HG02798 (cell line): Measurements from ENCODE around the gene UBTD2.
A peak's percentile ranks its signal among the peaks of the same experiment; 100 is the strongest.

Experiments
- ATAC-seq: cut with Tn5 transposase; IDR thresholded peaks from one replicate; pipeline ENCODE4 v1.9.1; 2021; ENCODE audit warnings: mild to moderate bottlenecking; ENCODE audit not compliant: unreplicated experiment, poor library complexity

The UBTD2 gene

GRCh38 chr5:172264815-172265395 is 18.7 kb downstream of the UBTD2 start:
- ATAC-seq, result no peak

GRCh38 chr5:172255444-172255843 is 28.1 kb downstream of the UBTD2 start:
- no peak for ATAC-seq

- no peak for ATAC-seq
Observed at GRCh38 chr5:172252501-172252900, 31.1 kb downstream of the UBTD2 start.

GRCh38 chr5:172251419-172251818 is 32.1 kb downstream of the UBTD2 start:
- ATAC-seq, result no peak

GRCh38 chr5:172248637-172249036 is 34.9 kb downstream of the UBTD2 start:
- ATAC-seq, result no peak

GRCh38 chr5:172245703-172246125 is 37.9 kb downstream of the UBTD2 start:
- ATAC-seq, result no peak

- no peak for ATAC-seq
Observed at GRCh38 chr5:172245046-172245445, 38.5 kb downstream of the UBTD2 start.

GRCh38 chr5:172243302-172243701 is 40.3 kb downstream of the UBTD2 start:
- ATAC-seq, result no peak

- ATAC-seq, result no peak
Observed at GRCh38 chr5:172238334-172238733, 45.2 kb downstream of the UBTD2 start.

- ATAC-seq, result no peak
Observed at GRCh38 chr5:172235827-172236736, 47.5 kb downstream of the UBTD2 start.

- peak; percentile 71 for ATAC-seq
Observed at GRCh38 chr5:172235132-172235780, 48.3 kb downstream of the UBTD2 start.

GRCh38 chr5:172234031-172234430 is 49.5 kb downstream of the UBTD2 start:
- ATAC-seq, result no peak

- ATAC-seq, result no peak
Observed at GRCh38 chr5:172229904-172230303, 53.7 kb downstream of the UBTD2 start.

- no peak for ATAC-seq
Observed at GRCh38 chr5:172224996-172225395, 58.6 kb downstream of the UBTD2 start.

GRCh38 chr5:172223901-172224873 is 59.4 kb downstream of the UBTD2 start:
- peak; percentile 82 for ATAC-seq

GRCh38 chr5:172219296-172219695 is 64.3 kb downstream of the UBTD2 start:
- ATAC-seq, result no peak

- ATAC-seq, result no peak
Observed at GRCh38 chr5:172216345-172216744, 67.2 kb downstream of the UBTD2 start.

- no peak for ATAC-seq
Observed at GRCh38 chr5:172213126-172213525, 70.4 kb downstream of the UBTD2 start.

GRCh38 chr5:172211676-172212075 is 71.9 kb downstream of the UBTD2 start:
- ATAC-seq, result no peak

- ATAC-seq, result no peak
Observed at GRCh38 chr5:172209714-172210113, 73.8 kb downstream of the UBTD2 start.
